Dedifferentiated amniotic fluid mesenchymal stem cell (primary cell): ENCODE data around the gene ZNF831.

Experiments
- DNase-seq: peaks from one replicate; pipeline ENCODE4 v3.0.0-alpha.2; 2016; ENCODE audit errors: extremely low spot score

ZNF831 gene

GRCh38 chr20:59163631-59164530 is at the start of gene ZNF831:
Gene ZNF831, plus strand, starts transcription at chr20:59163821. Its CDS starts 27,199 bp downstream, at chr20:59191020.
- DNase-seq = no peak

- DNase-seq = no peak
Measured at GRCh38 chr20:59117526-59117925, 46.1 kb upstream of the ZNF831 start.

- DNase-seq = no peak
Measured at GRCh38 chr20:59118855-59119254, 44.8 kb upstream of the ZNF831 start.

GRCh38 chr20:59120491-59120890 is 43.1 kb upstream of the ZNF831 start:
- DNase-seq = no peak

GRCh38 chr20:59120919-59121318 is 42.7 kb upstream of the ZNF831 start:
- no peak for DNase-seq

GRCh38 chr20:59121714-59122565 is 41.7 kb upstream of the ZNF831 start:
- no peak for DNase-seq

GRCh38 chr20:59122566-59122919 is 41.1 kb upstream of the ZNF831 start:
- DNase-seq = no peak

- no peak for DNase-seq
Measured at GRCh38 chr20:59123011-59123677, 40.5 kb upstream of the ZNF831 start.

GRCh38 chr20:59123678-59124255 is 39.9 kb upstream of the ZNF831 start:
- DNase-seq = no peak

GRCh38 chr20:59124296-59125029 is 39.2 kb upstream of the ZNF831 start:
- DNase-seq = no peak

GRCh38 chr20:59125332-59125731 is 38.3 kb upstream of the ZNF831 start:
- no peak for DNase-seq

GRCh38 chr20:59125836-59126235 is 37.8 kb upstream of the ZNF831 start:
- no peak for DNase-seq

GRCh38 chr20:59127839-59128238 is 35.8 kb upstream of the ZNF831 start:
- no peak for DNase-seq

GRCh38 chr20:59131551-59132285 is 31.9 kb upstream of the ZNF831 start:
- DNase-seq = no peak

GRCh38 chr20:59134182-59134581 is 29.4 kb upstream of the ZNF831 start:
- DNase-seq = no peak

GRCh38 chr20:59135093-59135492 is 28.5 kb upstream of the ZNF831 start:
- no peak for DNase-seq

GRCh38 chr20:59136027-59136426 is 27.6 kb upstream of the ZNF831 start:
- DNase-seq = no peak

- no peak for DNase-seq
Measured at GRCh38 chr20:59137532-59137931, 26.1 kb upstream of the ZNF831 start.

GRCh38 chr20:59138114-59138748 is 25.4 kb upstream of the ZNF831 start:
- no peak for DNase-seq

- DNase-seq = no peak
Measured at GRCh38 chr20:59139998-59140397, 23.6 kb upstream of the ZNF831 start.
